ENCODE results near the gene DNAJC7.

Gene DNAJC7

GRCh38 chr17:41974658-41975057 is 42.6 kb downstream of the DNAJC7 start:
- no peak for DNase-seq

GRCh38 chr17:41974031-41974430 is 43.2 kb downstream of the DNAJC7 start:
- no peak for DNase-seq

DNA sequence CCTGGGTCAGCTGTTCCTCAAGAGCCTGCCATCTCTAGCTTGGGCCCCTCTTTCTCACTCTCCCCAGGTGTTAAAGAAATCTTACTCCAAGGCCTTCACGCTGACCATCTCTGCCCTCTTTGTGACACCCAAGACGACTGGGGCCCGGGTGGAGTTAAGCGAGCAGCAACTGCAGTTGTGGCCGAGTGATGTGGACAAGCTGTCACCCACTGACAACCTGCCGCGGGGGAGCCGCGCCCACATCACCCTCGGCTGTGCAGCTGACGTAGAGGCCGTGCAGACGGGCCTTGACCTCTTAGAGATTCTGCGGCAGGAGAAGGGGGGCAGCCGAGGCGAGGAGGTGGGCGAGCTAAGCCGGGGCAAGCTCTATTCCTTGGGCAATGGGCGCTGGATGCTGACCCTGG is 43.8 kb downstream of the DNAJC7 start:
- DNase-seq = no peak

DNA sequence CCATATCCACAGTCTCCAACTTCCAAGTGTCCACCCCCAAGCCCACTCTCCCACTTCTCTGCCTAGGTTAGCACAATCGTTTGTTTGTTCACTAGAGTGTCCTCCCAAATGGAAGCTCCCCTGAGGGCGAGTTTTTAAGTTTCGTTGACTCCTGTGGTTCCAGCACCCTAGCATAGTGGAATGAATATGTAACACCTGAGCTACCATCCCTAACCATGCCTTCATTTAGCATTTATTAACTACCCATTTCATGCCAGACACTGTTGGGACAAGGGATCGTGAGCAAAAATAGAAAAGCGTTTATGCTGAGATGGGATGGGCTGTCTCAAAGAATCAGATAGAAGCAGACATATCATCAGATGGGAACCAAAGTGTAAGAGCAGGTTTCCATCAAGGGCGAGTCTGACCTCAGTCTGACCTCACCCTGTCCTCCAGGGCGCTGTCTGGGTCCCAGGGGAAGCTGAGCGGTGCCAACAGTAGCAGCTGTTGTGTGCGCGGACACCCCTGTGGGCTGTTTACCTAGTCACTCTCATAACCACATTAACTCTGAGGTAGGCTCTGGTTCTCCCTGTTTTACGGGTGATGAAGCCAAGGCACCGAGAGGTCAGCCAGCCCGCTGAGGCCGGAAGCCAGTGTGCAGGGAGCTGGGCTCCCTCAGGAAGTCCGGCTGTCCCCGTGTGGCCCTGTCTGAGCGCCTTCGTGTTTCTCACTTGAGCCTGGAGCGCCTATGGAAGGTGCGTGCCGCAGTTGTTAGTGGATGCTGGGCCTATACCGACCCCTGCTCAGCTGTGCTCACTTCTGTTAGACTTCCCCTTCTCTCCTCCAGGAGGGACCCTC is 44.5 kb downstream of the DNAJC7 start:
- DNase-seq = no peak

GRCh38 chr17:41971721-41972523 is 45.3 kb downstream of the DNAJC7 start:
- no peak for DNase-seq

- no peak for DNase-seq
These were observed 46.3 kb downstream of the DNAJC7 start for GRCh38 chr17:41970901-41971331.

- no peak for DNase-seq
These were observed 48.6 kb downstream of the DNAJC7 start for GRCh38 chr17:41968676-41969075.

DNA sequence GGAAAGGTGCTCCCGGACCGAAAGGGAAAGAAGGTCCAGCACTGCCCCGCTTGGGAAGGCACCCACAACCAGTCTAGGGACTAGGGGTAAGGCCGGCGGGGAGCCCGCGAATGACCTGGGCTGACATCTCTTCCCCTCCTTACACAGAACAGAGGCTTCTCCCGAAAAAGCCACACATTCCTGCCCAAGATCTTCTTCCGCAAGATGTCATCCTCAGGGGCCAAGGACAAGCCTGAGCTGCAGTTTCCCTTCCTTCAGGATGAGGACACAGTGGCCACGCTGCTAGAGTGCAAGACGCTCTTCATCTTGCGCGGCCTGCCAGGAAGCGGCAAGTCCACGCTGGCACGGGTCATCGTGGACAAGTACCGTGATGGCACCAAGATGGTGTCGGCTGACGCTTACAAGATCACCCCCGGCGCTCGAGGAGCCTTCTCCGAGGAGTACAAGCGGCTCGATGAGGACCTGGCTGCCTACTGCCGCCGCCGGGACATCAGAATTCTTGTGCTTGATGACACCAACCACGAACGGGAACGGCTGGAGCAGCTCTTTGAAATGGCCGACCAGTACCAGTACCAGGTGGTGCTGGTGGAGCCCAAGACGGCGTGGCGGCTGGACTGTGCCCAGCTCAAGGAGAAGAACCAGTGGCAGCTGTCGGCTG is 49.2 kb downstream of the DNAJC7 start:
- no peak for DNase-seq

- no peak for DNase-seq
These were observed 49.9 kb downstream of the DNAJC7 start for GRCh38 chr17:41967141-41967920.

GRCh38 chr17:41966463-41967140 is 50.6 kb downstream of the DNAJC7 start, which contains the start of gene CNP:
TSS of gene CNP (plus strand) at chr17:41966795. CDS start at chr17:41966885, 90 bp downstream.
- peak; percentile 82 for DNase-seq

DNA sequence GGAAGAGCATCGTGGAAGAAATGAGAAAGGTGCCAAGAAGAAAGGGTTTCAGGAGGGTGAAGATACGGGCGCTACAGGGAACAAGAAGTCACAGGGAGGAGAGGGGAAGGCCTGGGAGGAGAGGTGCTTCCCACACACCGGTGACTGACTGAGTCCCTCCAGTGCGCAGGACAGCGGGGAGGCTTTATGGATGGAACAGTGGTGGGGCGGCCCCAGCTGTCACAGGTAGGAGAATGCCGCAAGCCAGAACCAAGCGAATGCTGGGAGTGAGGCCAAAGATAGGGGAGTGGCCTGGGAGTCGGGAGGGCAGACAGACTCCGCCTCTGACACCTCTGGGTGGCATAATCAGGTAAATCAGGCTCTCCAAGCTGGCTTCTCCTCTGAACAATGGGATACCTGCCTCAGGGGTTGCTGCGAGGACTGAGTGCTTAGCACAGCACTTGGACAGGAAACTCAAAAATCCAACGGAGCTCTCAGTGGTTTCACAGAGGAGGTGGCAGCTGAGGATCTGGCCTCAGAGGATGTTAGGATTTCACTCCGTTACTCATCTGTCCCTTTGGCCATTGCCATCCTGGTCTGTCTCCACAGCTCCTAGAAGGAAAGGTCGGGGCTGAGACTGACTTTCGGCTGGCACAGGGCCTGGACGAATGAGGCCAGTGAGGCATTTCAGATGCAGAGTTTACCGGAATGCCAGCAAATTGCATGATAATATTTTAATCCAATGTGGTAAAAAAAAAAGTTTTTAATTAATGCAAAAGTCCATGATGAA is 51.4 kb downstream of the DNAJC7 start:
- DNase-seq = peak; percentile 37

DNA sequence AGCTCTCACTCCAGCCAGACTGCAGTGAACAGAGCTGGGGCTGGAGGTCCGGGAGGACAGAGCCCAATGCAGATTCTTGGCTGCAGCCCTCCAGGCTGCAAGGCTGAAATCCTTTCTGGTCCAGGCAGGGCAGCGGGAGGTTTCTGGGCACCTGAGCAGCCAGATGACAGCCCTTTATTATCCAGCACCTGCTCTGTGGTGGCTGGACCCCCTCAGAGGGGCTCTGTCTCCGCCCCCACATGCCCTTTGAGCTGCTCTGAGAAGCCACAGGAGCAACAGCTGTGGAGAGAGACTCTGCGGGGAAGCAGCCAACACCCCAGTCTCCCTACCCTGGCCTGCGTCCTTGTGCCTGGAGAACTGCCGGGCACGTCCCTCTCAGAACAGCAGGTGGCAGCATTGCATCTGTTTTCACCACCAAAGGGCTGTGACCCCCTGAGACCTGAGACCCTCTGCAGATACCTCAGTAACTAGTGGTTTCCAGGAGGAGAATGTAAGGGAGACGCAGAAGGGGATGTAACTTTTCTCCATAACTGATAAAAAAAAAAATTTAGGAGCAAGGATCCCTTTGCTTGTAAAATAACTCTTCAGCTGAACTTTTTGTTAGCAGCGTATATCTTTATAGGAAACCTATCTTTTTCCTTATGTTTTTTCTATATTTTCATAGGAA is 54.3 kb downstream of the DNAJC7 start:
- DNase-seq = peak; percentile 34

GRCh38 chr17:41962111-41962510 is 55.1 kb downstream of the DNAJC7 start:
- DNase-seq = no peak

DNA sequence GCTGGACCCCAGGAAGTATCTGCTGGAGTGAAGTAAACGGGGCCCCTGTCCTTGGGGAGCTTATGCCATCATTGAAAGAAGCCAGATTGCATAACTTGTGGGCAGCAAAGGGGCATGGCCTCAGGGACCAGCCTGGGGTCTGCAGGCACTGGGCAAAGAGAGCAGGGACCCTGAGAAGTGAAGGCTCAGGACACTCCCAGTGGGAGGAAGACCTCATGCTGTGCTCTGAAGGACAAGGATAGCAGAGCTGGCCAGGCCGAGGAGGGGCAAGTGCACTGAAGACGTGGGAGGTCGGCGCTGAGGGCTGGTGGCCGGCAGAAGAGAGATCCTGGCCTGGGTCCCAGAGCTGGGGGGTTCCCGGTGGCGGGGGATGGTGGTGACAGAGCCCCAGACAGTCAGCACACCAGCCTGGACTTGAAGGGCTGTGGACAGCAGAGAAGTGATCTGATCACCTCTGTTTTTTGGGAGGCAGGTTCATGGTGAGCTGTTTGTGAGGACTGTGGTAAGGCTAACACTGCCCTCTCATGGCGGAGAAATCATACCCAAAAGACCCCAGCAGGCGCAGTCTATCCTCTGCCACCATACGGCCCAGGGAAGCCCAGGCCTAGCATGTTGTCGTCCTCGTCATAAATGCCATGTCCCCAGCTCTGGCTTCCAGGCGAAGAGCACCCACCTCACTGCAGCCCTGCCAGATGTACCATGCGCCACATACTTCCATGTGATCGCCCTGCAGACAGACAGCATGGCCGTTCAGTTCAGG is 57.7 kb downstream of the DNAJC7 start:
- peak; percentile 21 for DNase-seq

DNA sequence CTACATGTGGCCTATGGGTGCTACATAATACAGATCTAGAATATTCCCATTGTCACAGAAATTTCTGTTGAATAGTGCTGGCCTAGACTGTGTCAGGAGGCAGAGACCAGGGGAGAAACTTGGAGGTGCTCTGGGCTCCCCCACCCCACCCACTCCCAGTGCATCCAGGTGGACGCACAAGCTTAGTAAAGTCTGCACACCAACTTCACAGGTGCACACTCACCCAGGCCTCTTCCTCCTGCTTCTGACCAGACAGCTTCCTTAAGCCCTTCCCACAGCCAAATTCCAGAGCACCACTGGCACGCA is 58.3 kb downstream of the DNAJC7 start:
- no peak for DNase-seq

DNA sequence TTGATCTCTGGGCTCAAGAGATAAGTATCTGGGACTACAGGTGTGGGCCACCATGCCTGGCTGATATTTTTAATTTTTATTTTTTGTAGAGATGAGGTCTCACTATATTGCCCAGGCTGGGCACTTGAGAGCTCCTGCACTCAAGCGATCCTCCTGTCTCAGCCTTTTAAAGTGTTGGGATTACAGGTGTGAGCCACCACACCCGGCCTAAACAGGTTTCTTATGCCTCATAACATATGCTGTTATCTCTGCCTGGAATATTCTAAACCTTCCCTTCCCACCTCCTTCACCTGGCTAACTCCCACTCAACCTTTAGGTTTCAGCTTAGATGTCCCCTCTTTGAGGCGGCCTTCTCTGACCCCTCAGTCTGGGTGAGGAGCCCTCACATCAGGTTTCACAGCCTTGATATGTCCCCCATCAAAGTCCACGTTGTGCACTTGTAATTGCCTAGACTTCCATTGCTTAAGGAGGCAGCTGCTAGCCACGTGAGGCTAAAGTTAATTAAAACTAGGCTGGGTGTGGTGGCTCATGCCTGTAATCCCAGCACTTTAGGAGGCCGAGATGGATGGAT is 59.3 kb downstream of the DNAJC7 start:
- no peak for DNase-seq

DNA sequence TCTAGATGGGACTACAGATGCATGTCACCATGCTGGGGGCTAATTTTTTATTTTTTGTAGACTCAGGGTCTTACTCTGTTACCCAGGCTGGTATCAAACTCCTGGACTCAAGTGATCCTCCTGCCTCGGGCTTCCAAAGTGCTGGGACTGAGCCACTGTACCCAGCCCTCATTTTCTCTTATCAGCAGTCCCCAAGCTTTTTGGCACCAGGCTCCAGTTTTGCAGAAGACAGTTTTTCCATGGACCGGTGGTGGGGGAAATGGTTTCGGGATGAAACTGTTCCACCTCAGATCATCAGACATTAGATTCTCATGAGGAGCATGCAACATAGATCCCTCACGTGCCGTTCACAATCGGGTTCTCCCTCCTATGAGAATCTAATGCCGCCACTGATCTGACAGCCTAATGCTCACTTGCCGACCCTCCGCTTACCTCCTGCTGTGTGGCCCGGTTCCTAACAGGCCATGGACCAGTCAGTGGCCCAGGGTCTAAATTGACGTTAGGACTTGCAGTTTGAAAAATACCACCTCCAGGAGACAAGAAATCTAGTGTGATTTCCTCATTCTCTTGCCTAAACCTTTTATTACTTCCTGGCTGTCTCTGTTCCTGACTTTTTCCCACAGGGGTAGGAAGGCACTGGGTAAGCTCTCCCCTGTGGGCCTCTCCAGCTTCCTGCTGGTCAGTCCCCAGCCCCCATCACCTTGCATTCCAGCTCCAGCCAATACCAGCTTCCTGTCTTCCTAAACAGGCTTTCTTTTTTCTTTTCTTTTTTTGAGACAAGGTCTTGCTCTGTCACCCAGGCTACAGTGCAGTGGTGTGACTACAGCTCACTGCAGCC is 60.0 kb downstream of the DNAJC7 start:
- no peak for DNase-seq

DNA sequence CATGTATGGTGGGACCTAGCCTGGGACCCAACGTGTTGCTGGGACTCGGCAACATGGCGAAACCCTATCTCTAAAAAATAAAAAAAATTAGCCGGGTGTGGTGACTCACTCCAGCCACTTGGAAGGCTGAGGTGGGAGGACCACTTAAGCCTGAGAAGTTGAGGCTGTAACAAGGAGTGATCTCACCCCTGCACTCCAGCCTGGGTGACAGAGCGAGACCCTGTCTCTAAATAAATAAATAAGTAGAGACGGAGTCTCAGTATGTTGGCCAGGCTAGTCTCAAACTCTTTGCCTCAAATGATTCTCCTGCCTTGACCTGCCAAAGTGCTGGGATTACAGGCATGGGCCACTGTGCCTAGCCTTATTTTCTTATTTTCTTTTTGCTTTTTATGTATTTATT is 60.7 kb downstream of the DNAJC7 start:
- no peak for DNase-seq

Data from NK-92 treated with Interleukin-12 subunit alpha and Interleukin-12 subunit beta, amount 100 ng/mL, for 24 hours (cell line).